GM12873 (cell line): Measurements from ENCODE around the gene TEAD1.

ENCODE experiments used
- CTCF ChIP-seq: IDR thresholded peaks from 2 replicates; pipeline ENCODE4 v1.5.1; 2012; ENCODE audit warnings: low read depth, mild to moderate bottlenecking, moderate library complexity, low read length, control low read depth; ENCODE audit not compliant: insufficient read depth; ENCODE audit errors: missing control alignments

TEAD1 gene

GRCh38 chr11:12752868-12753524, 78.8 kb downstream of the TEAD1 start:
- no peak for TF ChIP-seq CTCF

- TF ChIP-seq CTCF, result no peak
These were observed 79.8 kb downstream of the TEAD1 start for GRCh38 chr11:12754021-12754420.

- TF ChIP-seq CTCF, result no peak
These were observed 80.5 kb downstream of the TEAD1 start for GRCh38 chr11:12754582-12755234.

GRCh38 chr11:12755510-12756453, 81.6 kb downstream of the TEAD1 start:
- no peak for TF ChIP-seq CTCF

- TF ChIP-seq CTCF, result no peak
These were observed 82.2 kb downstream of the TEAD1 start for GRCh38 chr11:12756454-12756806.

GRCh38 chr11:12756867-12757266, 82.6 kb downstream of the TEAD1 start:
- TF ChIP-seq CTCF, result no peak

GRCh38 chr11:12757416-12757815, 83.2 kb downstream of the TEAD1 start:
- no peak for TF ChIP-seq CTCF
